CD4-positive, alpha-beta T cell treated with Interleukin-21 for 1 hour (primary cell): Measurements from ENCODE around the gene NPC1L1.
"Not testable (repeated sequence)": the region's sequence is repeated elsewhere in the genome, so short reads cannot be mapped to it uniquely, and the experiment has no call there.

Source experiments
- DNase-seq: peaks from one replicate; pipeline ENCODE4 v3.0.0-alpha.2; 2020

The NPC1L1 gene

DNA sequence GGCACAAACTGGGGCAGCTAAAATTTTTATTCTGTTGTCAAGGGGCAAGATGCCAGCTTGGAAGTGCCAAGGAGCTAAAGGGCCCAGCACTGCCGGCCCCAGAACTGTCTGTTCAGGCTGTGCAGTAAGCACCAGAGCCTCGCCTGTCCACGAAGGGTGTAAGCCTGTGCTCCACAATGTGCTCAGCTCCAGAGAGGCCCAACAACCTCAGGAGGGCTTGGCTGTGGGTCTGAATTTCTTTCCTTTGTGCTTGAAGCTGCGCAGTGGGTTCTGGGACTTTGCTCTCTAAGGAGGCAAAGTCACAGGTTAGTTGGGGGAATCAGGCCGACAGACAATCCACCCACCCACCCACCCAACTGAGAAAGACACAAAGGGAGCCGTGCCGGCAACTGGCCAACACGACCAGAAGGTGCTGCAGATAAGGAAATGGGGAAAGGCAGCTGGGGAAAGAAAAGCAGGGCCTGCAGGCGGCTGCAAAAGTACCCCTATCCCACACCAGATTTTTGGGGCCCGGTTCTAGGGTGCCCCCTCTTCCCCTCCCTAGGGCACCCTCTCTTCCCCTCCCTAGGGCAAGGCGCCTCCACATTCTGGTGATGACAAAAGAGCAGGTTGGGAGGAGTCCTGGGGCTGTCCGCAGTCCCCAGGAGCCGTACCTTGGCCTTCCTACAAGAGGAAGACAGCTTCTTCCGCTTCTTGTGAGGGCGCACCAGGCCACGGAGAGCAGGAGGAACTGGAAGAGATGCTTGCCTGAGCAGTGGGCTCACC, 24.8 kb upstream of the NPC1L1 start:
- no peak for DNase-seq

DNA sequence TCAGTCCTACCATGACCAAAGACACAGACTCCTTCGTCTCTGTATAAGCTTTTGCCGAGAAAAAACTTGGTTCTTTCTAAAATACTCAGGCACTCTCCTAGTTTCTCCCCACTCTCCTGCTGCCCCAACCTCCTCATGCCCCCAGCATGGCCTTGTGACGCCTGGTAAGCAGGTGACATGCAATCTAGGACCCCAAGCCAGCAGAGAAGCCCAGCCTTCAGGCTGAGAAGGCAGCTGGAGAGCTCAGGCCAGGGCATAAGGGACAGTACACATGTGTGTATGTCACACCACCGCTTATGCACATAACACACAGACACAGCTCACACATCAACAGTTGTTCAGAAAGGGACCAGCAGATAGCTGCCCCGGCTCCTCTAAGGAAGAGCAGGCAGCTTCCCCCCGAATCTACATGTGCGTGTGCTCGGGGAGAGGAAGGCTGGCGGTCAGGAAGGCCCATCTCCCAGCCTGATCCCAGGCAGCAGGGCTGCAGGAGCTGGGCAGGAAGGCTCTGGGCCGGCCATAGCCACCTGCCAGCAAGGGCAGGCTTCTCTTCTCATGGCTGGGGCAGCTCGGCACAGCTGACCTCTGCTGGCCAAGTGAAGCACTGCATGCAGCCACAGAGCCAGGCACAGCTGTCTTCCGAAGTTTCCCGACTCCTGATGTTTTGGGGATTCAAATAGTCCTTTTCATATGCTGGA, 24.1 kb upstream of the NPC1L1 start:
- peak; percentile 67 for DNase-seq

DNA sequence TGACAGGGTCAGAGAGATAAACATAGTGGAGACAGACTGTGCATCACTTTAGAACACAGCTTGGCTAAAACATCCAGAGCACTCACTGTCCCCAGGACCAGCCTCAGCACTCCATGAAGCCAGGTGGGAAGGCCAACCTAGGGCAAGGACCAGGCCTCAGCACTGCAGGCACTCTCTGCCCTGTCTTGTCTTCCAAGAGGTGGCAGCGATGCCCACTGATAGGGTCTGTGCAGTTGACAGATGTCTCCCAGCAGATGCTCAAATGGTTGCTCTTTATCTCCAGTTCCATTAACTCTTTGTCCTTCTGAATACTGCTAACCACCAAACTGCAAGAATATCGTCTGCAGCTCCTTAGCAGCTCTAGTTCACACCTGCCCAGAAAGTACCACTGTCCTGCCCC, 23.5 kb upstream of the NPC1L1 start:
- DNase-seq = no peak

DNA sequence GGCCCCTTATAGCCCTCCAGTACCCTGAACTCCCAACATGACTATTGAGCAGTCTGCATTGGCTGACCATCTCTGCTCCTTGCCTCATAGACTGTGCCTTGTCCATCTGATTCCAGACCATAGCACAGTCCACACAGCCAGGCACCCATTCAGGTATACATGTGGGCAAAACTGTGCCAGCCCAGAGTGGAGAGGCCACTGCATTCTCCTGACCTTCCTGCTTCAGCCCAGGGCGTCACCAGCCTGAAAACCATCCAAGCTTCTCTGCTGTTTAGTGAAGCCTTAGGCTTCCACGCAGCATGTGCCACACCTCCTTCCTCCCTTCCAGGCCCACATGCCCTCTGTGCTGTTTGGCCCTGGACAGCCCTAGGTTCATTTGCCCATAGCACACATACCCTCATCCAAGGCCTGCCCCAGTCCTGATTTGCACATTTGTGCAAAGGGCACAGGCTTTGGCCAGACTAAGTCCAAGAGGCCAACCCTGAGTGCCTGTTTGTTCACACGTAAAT, 22.1 kb upstream of the NPC1L1 start:
- DNase-seq = no peak

DNA sequence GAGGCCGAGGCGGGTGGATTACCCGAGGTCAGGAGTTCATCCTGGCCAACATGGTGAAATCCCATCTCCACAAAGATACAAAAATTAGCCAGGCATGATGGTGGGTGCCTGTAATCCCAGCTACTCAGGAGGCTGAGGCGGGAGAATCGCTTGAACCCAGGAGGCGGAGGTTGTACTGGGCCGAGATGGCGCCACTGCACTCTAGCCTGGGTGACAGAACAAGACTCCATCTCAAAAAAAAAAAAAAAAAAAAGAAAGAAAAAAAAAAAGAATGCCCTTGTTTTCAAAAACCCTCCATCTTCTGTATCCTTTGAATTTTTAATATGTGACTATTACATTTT, 21.5 kb upstream of the NPC1L1 start:
- DNase-seq = not testable (repeated sequence)

DNA sequence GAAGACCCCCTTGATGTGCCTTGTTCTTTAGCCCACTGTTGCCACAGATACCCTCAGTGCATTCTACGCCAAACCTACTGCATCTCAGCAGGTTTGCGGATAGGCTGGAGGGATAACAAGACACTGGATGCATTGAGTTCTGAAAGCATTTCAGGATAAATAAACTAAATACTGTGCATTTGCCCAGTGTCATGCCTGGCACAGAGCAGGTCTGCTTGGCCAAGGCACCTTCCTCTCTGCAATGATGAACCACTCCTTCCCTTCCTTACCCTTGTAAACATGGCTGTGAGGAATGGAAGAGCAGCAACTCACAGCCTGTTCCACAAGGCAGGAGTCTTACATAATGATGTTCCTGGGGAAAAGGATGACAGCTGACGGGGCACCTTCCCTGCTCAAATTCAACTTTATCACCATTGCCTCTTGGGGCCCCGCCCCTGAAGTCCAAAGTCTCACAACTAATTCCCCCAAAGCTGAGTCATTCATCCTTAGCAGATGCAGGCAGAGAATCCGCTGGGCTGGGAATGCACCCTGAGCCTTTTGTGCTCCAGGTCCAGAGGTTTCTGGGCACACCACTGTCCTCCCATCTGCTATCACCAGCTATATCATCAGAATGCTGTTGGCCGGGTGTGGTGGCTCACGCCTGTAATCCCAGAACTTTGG, 21.0 kb upstream of the NPC1L1 start:
- no peak for DNase-seq

DNA sequence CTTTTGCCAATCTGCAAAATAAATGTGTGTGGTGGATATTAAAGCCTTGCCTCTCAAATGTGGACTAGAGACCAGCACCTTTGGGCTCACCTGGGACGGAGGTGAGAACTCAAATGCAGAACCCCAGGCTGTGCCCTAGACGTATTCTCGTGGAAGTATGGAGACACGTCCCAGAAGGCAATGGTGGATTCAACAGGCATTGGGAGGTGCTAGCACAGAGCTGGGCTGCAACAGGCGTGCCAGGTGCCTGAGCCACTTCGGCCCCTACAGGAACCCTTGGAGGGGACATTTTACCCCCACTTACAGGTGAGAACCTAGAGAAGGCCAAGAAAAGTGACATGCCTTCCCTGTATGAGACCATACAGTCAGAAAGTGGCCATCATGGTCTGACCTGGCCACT, 20.4 kb upstream of the NPC1L1 start:
- no peak for DNase-seq

DNA sequence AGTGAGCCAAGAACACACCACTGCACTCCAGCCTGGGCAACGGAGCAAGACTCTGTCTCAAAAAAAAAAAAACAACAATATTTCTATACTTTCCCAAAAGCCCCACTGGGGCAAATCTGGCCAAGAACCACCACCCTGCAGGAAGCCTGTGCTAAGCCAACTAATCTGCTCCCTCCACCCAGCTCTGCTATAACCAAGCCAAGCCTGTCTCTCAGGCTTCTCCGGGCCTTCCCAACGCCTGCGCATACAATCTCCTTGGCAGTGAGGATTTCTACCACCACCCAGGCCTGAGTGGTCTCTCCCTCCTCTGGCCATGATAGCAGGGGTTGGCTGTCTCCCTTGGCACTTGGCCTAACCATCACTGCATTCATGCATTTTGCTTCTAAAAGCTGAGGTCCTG, 18.4 kb upstream of the NPC1L1 start:
- DNase-seq = no peak

DNA sequence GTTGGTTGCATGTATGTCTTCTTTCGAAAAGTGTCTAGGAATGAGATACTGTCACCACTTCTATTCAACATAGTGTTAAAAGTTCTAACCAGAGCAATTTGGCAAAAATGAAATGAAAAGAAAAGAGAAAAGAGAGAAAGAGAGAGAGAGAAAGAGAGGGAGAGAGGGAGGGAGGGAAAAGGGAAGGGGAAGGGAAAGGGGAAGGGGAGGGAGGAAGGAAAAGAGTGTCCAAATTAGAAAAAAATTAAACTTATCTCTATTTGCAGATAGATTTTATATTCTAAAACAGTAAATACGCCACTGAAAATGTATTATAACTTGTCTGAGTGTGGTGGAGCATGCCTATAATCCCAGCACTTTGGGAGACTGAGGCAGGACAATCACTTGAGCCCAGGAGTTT, 16.4 kb upstream of the NPC1L1 start:
- no peak for DNase-seq

DNA sequence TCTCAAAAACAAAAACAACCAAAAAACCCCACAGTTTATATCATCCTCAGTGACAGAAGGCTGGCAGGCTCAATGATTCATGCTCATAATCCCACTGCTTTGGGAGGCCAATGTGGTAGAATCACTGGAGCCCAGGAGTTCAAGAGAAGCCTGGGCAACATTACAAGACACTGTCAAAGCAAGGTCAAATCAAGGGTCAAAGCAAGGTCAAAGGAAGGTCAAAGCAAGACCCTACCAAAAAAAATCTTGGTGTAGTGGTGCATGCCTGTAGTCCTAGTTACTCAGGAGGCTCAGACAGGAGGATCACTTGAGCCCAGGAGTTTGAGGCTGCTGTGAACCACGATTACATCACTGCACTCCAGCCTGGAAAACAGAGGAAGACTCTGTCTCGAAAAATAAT, 14.2 kb upstream of the NPC1L1 start:
- DNase-seq = no peak

DNA sequence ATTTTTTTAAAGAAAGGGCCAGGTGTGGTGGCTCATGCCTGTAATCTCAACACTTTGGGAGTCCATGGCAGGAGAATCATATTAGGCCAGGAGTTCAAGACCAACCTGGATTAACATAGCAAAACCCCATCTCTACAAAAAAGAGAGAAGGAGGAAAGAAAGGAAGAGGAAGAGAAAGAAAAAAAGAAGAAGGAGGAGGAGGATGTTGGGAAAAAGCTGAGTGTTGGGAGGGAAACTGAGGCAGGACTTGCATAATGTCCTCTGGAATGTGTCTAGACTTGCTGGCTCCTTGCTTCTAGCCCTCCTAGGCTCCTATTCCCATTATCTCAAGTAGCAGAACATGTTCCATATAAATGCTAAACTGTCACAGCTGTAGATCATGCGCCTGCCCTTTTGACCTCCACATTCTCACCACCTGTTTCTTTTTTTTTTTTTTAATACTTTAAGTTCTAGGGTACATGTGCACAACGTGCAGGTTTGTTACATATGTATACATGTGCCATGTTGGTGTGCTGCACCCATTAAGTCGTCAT, 11.4 kb upstream of the NPC1L1 start:
- not testable (repeated sequence) for DNase-seq

DNA sequence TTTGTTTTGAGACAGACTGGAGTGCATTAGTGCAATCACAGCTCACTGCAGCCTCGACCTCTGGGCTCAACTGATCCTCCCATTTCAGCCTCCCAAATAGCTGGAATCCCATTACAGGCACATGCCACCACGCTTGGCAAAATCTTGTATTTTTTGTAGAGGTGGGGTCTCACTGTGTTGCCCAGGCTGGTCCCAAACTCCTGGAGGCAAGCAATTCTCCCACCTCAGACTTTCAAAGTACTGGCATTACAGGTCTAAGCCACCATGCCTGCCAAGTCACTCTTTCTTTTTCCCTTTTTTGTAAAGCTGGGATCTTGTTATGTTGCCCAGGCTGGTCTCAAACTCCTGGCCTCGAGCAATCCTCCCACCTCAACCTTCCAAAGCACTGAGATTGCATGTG, 8.3 kb upstream of the NPC1L1 start:
- no peak for DNase-seq

DNA sequence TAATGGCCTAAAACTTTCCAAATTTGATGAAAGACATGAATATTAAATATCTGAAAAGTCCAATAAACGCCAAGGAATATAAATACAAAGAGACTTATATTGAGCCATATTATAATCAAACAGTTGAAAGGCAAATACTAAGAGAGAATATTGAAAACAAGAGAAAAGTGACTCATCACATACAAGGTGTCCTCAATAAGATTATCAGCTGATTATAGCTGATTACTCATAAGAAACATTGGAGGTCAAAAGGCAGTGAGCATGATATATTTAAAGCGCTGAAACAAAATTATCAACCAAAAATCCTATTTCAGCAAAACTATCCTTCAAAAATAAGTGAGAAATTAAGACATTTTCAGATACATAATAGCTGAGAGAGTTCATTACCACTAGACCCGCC, 7.8 kb upstream of the NPC1L1 start:
- DNase-seq = no peak

DNA sequence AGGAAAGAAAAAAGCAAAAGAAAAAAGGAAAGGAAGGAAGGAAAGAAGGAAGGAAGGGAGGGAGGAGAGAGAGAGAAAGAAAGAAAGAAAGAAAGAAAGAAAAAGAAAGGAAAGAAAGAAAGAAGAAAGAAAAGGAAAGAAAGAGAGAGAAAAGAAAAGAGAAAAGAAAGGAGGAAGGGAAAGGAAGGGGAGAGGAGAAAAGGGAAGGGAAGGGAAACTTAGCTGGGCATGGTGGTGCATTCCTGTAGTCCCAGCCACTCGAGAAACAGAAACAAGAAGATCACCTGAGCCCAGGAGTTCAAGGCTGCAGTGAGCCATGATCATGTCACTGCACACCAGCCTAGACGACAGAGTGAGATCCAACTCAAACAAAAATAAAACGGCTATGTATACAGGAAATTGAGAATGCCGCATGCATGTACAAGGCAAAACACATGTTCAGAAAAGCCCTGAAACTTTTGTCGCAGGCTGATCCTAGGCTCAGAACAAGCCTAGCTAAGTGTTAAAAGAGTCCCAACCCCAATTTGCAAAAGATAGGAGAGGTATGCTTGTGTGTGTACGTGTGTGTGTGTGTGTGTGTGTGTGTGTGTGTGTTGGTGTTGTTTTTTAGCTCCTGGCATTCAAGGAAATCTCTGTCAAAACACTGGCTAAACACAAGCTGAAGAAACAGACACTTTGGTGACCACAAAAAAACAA, 6.6 kb upstream of the NPC1L1 start:
- DNase-seq = no peak

DNA sequence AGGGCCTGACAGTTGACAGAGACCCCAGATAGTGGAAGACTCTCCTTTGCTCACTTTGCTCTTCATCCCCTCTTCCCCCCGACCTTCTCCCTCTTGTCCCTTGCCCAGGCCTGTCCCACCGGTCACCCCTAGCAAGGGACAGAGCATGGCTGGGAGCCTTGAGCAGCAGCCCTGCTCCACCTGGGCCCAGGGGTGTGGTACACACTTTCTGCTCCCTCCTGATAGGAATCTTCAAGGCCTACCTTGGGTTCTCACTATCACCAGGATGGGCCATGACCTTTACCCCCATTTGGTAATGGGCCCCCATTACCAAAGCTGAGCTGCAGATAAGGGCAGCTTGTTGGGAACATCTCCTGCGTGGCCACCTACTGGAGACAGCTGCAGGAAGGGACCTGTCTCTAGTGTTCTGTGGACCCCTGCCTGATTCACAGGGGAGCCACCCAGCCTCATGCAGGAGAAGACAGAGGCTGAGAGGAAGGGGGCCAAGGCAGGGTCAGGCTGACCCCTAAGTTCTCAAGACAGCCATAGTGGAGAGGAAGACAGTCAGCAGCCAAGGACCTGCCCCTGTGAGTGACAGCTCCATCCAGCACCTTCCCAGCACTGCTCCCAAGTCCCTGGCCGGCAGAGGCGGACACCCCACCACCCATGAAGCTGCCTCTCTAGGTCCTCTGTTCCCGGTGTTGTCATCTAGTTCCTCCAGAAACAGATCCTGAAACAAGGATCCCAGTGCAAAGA, 913 bp upstream of the NPC1L1 start:
- no peak for DNase-seq

DNA sequence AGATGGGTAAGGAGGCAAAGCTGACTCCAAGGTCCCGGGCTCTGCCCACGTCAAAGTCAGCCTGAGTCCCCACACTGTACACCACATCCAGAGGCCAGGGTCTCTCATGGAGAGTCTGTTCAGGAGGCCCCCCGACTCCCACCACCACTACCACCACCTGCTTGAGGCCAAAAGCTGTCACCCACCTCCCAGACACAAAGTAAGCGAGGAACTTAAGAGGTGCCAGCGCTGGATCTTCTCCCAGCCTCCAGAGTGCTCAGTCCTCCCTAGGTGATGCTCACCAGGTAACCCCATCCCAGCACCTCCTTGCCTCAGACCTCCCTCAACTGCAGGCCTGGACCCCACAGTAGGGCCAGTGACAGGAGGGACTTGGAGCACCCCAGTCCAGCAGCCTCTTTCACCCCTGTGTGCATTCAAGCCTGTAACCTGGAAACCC, 520 bp downstream of the NPC1L1 start:
- DNase-seq = no peak

DNA sequence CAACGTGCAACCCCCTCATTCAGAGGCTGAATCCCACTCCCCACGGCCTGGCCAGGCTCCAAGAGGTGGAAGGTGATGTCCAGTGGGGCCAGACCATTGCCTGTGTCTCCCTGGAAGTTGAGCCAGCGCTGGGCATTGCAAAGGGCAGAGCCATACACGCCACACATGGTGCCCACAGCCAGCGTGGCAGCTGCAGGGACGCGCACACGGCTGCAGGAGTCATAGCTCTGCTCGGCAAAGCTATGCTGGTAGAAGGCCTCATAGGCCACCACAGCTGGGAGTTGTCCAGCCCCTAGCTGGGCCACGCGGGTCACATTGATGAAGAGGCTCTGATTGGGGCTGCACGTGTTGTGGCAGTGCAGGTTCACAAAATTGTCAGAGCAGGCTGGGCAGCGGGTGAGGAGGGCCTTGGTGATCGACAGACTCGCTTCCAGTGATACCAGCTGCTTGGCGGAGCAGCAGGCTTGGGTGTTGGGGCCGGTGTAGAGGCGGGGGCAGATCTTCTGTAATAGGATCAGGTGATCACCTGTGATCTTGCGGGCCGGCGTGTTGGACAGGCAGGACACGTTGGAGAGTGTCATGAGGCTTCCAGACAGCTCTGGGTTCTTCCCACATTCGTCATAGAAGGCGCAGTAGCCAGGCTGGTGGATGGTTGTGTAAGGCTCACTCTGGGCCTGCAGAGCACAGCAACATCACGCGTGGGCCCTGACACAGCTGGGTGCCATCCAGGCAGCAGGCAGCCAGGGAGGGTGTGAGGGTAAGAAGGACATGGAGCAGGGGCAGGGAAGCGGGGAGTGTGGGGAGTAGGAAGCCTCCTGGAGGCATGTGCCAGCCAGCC, 1.2 kb downstream of the NPC1L1 start:
- DNase-seq = no peak

DNA sequence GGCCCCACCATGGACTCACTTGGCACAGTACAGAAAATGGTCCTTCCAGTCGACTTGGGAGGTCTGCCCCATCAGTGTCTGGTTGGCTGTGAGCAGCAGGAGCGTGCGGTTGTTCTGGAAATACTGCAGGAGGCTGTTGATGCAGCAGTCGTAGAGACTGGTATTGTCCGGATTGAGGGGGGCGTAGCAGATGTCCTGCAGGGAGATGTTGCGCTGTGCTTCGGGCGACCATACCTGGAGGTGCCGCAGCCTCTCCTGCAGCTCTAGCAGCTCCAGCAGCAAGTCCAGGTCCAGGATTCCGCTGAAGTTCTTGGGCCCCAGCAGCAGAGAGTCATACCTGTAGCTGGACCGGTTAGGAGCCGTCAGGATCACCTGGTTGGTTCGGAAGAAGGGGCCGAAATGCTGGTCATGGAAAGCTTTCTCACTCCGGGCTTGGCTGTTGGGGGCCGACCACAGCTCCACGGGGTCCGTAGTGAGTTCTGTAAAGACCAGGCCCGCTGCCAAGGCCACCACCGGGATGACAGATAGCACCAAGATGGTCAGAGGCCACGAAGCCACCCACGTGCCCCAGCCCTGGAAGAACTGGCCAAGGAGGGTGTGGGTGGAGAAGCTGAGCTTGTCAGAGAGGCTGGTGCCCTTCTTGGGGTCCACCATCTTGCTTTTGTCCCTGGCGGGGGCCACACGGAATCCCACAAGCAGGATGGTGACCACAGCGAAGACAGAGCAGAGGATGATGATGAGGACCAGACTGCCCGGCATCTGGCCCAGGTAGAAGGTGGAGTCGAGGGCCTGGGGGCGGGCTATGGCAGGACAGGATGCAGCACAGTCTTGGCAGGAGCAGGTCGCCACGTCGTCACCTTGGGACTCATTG, 2.1 kb downstream of the NPC1L1 start:
- no peak for DNase-seq

DNA sequence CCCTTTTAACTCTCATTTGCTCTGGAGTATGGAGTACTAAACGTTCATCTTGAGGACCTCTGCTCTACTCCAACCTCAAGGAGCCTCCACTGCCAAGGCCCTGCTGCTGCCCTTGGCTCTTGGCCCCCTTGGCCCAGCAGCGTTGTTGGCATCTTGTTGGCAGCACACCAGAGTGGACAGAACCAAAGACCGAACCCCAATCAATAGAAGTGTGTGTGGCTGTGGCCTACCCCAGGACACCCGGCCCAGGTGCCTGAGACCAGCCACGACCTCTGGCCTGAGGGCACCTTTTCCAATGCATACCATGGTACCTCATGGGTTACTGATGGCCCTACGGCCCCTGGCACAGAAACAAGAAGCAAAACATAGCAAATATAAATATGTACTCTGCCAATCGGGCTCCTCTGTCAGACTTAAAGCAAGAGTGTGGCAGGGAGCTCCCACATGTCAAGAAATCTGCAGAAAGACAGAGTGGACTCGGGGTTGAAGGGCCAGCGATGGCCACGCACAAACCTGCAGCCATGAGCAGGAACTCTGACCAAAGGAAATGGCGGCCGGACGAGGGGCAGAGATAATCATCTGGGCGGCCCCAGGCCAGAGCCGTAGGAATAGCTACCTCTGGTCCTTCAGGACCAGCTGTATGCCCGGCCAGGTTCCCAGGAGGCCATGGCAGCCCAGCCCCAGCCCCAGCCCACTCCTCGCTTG, 2.9 kb downstream of the NPC1L1 start:
- no peak for DNase-seq

DNA sequence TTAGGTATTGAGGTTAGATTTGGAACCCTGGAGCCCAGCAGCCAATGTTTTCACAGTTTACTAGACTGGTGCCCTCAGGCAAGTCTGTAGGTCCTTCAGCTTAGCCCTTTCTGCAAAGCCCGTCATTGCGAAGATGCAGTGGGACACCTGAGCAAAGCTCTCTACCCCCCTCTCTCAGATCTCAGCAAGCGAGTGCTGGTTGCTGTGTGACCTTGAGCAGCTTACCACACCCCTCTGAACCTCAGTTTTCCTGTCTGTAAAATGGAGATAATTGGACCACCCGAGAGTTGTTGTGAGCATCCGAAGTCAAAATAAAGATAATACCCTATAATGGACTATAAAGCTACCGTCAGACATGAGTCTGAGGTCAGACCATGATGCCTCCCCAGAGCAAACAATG, 3.7 kb downstream of the NPC1L1 start:
- DNase-seq = no peak
